ENCODE data around the gene ADAT1.

ADAT1 gene

DNA sequence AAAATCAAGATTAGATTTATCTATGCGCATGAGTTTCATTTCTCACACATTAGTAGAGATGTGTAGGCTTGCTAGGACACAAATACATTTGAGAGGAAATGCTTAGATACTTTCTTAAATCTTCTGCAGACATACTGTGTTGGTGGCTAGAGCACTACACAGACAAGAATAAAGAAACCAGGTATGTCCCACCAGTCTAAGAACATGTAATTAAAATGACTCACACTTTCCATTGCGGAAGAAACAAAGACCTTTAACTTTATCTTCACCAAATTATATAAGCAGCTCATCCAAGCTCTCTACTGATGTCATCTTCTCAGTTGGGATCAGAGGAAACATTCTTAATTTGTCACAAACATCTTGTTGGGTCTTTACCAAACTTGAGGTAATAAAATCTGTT, 44.4 kb downstream of the ADAT1 start:
- no peaks in the 10 kb centered on the region for H3K27me3 ChIP-seq
- TF ChIP-seq CTCF (IDR thresholded peaks at IDR 0.05): no peak
- no peak overlapping the region for H3K27ac ChIP-seq
- H3K36me3 ChIP-seq: peaks cover 70% of the 10 kb centered on the region
- no peaks in the 10 kb centered on the region for H3K9me3 ChIP-seq
- H3K4me1 ChIP-seq (ENCODE audit: control insufficient read depth in 1 of 2, insufficient read depth in 1 of 2, low read depth in 1 of 2, low read length in 1 of 2): no peaks in the 10 kb centered on the region
- H3K4me3 ChIP-seq (ENCODE audit: low read depth in 1 of 2, low read length in 1 of 2): no peak overlapping the region

DNA sequence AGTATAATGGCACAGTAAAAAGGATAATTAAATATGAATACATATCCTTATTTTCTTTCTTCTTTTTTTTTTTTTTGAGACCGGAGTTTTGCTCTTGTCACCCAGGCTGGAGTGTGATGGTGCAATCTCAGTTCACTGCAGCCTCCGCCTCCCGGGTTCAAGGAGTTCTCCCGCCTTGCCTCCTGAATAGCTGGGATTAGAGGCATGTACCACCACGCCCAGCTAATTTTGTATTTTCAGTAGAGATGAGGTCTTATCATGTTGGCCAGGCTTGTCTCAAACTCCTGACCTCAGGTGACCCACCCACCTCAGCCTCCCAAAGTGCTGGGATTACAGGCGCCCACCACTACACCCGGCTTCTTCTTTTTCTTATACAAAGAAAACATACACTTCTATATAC, 44.9 kb downstream of the ADAT1 start:
- no peak for TF ChIP-seq CTCF (IDR thresholded peaks at IDR 0.05)
- H3K36me3 ChIP-seq: peaks cover 75% of the 10 kb centered on the region
- no peaks in the 10 kb centered on the region for H3K27me3 ChIP-seq
- H3K27ac ChIP-seq: no peak overlapping the region
- H3K9me3 ChIP-seq: no peaks in the 10 kb centered on the region
- H3K4me3 ChIP-seq (ENCODE audit: low read depth in 1 of 2, low read length in 1 of 2): no peak overlapping the region
- H3K4me1 ChIP-seq (ENCODE audit: control insufficient read depth in 1 of 2, insufficient read depth in 1 of 2, low read depth in 1 of 2, low read length in 1 of 2): peaks cover 0 to 4% of the 10 kb centered on the region in 2 experiments

DNA sequence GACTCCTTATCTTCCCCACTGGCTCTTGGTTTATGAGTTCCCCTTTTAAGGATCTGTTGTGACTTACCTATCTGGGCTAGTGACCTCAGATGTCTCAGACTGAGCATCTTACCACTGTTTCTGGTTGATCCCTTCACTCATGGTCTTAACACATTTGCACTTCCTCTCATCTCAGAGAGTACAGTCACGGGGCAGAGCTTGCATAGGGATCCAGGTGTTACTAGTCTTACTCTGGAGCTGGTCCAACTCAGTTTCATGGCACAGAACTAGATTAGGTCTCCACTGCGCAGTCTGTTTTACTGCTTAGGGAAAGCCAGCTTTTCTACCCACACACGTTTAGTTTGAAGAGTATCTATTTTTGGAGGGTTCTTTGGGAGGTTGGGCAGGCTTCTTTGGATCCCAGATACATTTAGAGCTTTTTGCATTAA, 46.7 kb downstream of the ADAT1 start:
- H3K36me3 ChIP-seq: peaks cover 93% of the 10 kb centered on the region

GRCh38 chr16:75575958-75576357, 47.1 kb downstream of the ADAT1 start:
- Histone ChIP-seq H3K4me1 (ENCODE audit: control insufficient read depth in 1 of 2, insufficient read depth in 1 of 2, low read depth in 1 of 2, low read length in 1 of 2) (peaks cover 2 to 11% of the 10 kb centered on the region in 2 experiments), H3K27me3 (no peaks in the 10 kb centered on the region), H3K9me3 (no peaks in the 10 kb centered on the region), H3K4me3 (ENCODE audit: low read depth in 1 of 2, low read length in 1 of 2) (no peak overlapping the region), H3K36me3 (peaks cover 96% of the 10 kb centered on the region), H3K27ac (no peak overlapping the region)
- TF ChIP-seq CTCF (IDR thresholded peaks at IDR 0.05): no peak

More for the DNA sequence above, 46.7 kb downstream of the ADAT1 start:
- no peak for TF ChIP-seq CTCF (IDR thresholded peaks at IDR 0.05)
- no peaks in the 10 kb centered on the region for H3K27me3 ChIP-seq
- H3K9me3 ChIP-seq: no peaks in the 10 kb centered on the region
- H3K4me3 ChIP-seq (ENCODE audit: low read depth in 1 of 2, low read length in 1 of 2): no peak overlapping the region
- peaks cover 0 to 11% of the 10 kb centered on the region in 2 experiments for H3K4me1 ChIP-seq (ENCODE audit: control insufficient read depth in 1 of 2, insufficient read depth in 1 of 2, low read depth in 1 of 2, low read length in 1 of 2)
- no peak overlapping the region for H3K27ac ChIP-seq

DNA sequence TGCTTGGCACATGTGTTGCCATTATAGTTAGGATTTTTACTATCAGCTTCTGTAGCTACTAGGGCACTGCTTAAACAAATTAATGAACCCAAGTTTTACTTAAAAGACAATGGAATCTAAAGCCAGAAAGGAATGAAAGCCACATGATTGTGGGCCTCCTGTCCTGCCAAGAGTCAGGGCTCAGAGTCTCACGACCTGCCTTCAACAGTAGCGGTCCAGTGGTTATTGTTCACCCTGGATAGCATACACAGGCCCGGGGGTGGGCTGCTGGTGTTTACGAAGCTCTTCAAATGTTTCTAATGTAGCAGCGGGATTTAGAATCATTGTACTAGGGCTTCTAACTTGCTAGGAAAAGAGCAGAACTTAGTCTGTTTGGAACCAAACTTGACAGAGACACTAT, 49.1 kb downstream of the ADAT1 start:
- no peak overlapping the region for H3K27ac ChIP-seq
- no peak for TF ChIP-seq CTCF (IDR thresholded peaks at IDR 0.05)
- H3K9me3 ChIP-seq: no peaks in the 10 kb centered on the region
- H3K36me3 ChIP-seq: peaks cover 100% of the 10 kb centered on the region
- no peaks in the 10 kb centered on the region for H3K27me3 ChIP-seq
- H3K4me1 ChIP-seq (ENCODE audit: control insufficient read depth in 1 of 2, insufficient read depth in 1 of 2, low read depth in 1 of 2, low read length in 1 of 2): peaks cover 22 to 25% of the 10 kb centered on the region in 2 experiments
- no peak overlapping the region for H3K4me3 ChIP-seq (ENCODE audit: low read depth in 1 of 2, low read length in 1 of 2)
